ENCODE results near the gene FICD.
"Not testable (repeated sequence)": the region's sequence is repeated elsewhere in the genome, so short reads cannot be mapped to it uniquely, and the experiment has no call there.

FICD gene

GRCh38 chr12:108514973-108515814 is at the start of gene FICD:
FICD (plus strand) TSS chr12:108515277; CDS start chr12:108516973, 1,696 bp downstream.
- peak; percentile 97 for DNase-seq

DNA sequence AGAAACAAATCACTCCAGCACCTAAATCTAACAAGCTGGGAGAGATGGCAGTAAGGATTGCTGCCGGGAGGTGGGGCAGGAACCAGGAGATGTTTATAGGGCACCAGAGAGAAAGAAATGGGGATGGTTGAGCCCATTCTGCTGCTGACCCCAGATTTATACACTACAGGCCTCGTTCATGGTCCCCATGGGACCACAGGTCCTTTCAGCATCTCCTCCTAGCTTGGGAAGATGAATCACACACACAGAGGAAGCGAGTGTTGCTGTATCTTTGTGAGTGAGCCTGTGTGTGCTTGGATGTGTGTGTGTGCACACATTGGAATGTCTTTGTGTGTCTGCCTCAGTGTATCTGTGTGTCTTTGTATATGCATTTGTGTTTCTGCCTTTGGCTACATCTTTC is 49.7 kb upstream of the FICD start:
- no peak for DNase-seq

- DNase-seq = peak; percentile 36
Observed at GRCh38 chr12:108468196-108468968, 46.7 kb upstream of the FICD start.

GRCh38 chr12:108473400-108474055 is 41.5 kb upstream of the FICD start:
- no peak for DNase-seq

GRCh38 chr12:108475396-108475795 is 39.7 kb upstream of the FICD start:
- DNase-seq = no peak

GRCh38 chr12:108477055-108477880 is 37.8 kb upstream of the FICD start:
- no peak for DNase-seq

GRCh38 chr12:108477881-108478259 is 37.2 kb upstream of the FICD start:
- DNase-seq = no peak

- DNase-seq = no peak
Observed at GRCh38 chr12:108478611-108479206, 36.4 kb upstream of the FICD start.

GRCh38 chr12:108479364-108480070 is 35.6 kb upstream of the FICD start:
- peak; percentile 66 for DNase-seq

GRCh38 chr12:108482717-108483212 is 32.3 kb upstream of the FICD start:
- DNase-seq = peak; percentile 42

GRCh38 chr12:108483213-108484059 is 31.6 kb upstream of the FICD start:
- no peak for DNase-seq

GRCh38 chr12:108484431-108484830 is 30.6 kb upstream of the FICD start:
- DNase-seq = no peak

DNA sequence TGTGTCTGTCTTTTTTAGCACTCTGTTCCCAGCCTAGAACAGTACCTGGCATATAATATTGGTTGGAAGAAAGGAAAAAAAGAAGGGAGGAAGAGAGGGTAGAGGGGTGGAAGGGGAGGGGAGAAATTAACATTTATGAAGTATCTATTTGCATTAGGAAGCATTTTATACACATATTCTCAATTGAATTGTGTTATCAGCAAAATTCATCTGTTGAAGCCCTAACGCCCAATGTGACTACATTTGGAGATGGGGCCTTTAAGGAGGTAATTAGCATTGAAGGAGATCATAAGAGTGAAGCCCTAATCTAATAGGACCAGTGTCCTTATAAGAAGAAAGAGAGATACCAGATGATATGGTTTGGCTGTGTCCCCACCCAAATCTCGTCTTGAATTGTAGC is 30.2 kb upstream of the FICD start:
- no peak for DNase-seq

- not testable (repeated sequence) for DNase-seq
Observed at GRCh38 chr12:108485371-108485770, 29.7 kb upstream of the FICD start.

GRCh38 chr12:108487029-108487428 is 28.0 kb upstream of the FICD start:
- DNase-seq = not testable (repeated sequence)

DNA sequence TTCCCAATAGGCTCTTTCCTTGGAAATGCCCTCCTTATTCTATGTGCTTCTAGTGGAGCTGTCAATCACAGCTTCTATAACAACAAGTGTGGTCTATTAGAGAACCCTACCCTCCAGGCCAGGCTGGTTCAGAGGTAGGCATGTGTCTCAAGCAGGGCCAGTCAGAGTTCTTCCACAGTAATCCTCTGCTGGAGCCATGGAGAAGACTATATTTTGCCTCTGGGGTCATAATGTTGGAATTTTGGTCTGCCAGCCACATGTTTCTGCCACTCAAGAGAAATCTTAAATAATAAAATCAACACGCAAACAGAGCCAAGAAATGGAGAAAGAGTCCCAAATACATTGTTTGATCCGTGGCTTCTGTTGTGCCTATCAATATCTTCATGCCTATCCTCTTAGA is 23.8 kb upstream of the FICD start:
- no peak for DNase-seq

DNA sequence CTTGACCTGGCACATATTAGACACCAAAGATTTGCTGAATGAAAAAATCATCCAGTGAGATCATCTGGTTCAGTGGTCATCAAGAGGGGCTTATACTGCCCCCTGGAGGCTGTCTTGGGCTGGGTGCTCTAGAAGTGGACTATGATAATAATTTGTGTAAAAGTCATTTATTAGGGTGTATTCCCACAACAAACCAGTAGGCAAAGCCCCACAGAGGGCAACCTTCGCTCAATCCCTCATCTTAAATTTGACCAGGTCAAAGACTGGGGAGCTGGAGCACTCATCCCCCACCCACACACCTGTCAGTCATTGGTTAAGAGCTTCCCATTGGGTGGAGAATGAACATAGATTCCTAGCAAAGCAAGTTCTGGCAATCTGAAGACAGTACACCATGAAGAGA is 20.0 kb upstream of the FICD start:
- peak; percentile 1 for DNase-seq

GRCh38 chr12:108495823-108496579 is 19.1 kb upstream of the FICD start:
- no peak for DNase-seq

DNA sequence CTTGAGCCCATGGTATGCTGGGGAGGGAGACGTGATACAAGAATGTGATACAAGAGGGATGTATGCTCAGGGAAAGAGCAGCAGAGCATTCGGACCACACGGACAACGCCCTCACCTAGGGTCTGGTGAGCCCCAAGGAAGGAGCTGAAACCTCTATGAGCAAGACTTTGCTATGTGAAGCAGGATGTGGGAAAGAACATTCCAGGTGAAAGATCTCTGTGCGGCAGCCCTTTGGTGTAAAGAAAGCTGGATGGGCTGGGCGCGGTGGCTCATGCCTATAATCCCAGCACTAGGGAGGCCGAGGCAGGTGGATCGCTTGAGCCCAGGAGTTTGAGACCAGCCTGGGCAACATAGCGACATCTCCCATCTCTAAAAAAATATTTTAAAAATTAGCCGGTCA is 16.9 kb upstream of the FICD start:
- no peak for DNase-seq

DNA sequence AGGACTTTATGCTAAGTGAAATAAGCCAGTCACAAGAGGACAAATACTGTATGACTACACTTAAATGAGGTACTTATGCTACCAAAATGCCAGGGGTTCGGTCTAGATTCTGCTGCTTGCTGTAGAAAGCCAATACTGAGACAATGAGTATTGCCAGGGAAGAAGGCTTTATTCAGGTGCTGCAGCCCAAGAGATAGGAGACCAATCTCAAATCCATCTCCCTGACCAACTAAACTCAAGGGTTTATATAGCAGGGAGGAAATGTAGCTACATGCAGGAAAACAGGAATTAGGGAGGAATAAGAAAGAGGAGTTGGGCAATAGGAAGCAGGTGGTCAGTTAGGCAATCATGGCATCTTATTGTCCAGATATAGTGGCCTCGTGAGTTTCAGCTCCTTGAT is 12.2 kb upstream of the FICD start:
- no peak for DNase-seq

Data from kidney glomerular epithelial cell (primary cell).